Trophoblast cell (in vitro differentiated cells and primary cell): ENCODE measurements around the gene MAP2.

Source experiments
- DNase-seq, 2 donors: peaks; one replicate each; pipeline ENCODE4 v3.0.0-alpha.2; 2016
- H2AFZ ChIP-seq: 2 replicates; pipeline ENCODE4 v1.6.1; 2013; ENCODE audit warnings: low read length, moderate library complexity, mild to moderate bottlenecking; ENCODE audit not compliant: insufficient read depth, poor library complexity
- H2AK5ac ChIP-seq: 2 replicates; pipeline ENCODE4 v1.6.1; 2013; ENCODE audit warnings: mild to moderate bottlenecking, low read length
- H2BK120ac ChIP-seq: 2 replicates; pipeline ENCODE4 v1.6.1; 2013; ENCODE audit warnings: low read length, mild to moderate bottlenecking, moderate library complexity; ENCODE audit not compliant: insufficient read depth, poor library complexity
- H2BK12ac ChIP-seq: 2 replicates; pipeline ENCODE4 v1.6.1; 2013; ENCODE audit warnings: mild to moderate bottlenecking, low read length, moderate library complexity
- H2BK5ac ChIP-seq: 2 replicates; pipeline ENCODE4 v1.6.1; 2013; ENCODE audit warnings: low read length, low read depth, moderate library complexity, mild to moderate bottlenecking; ENCODE audit not compliant: poor library complexity
- H3K14ac ChIP-seq: 2 replicates; pipeline ENCODE4 v1.6.1; 2013; ENCODE audit warnings: mild to moderate bottlenecking, low read length
- H3K18ac ChIP-seq: 2 replicates; pipeline ENCODE4 v1.6.1; 2013; ENCODE audit warnings: mild to moderate bottlenecking, low read length
- H3K23ac ChIP-seq: 2 replicates; pipeline ENCODE4 v1.6.1; 2013; ENCODE audit warnings: low read length
- H3K27ac ChIP-seq: 2 replicates; pipeline ENCODE4 v1.5.1; 2013; ENCODE audit warnings: low read depth, mild to moderate bottlenecking, inconsistent platforms, low read length, moderate library complexity
- H3K27me3 ChIP-seq: 2 replicates; pipeline ENCODE4 v1.6.1; 2013; ENCODE audit warnings: inconsistent platforms, mild to moderate bottlenecking, low read length, moderate library complexity; ENCODE audit not compliant: insufficient read depth
- H3K36me3 ChIP-seq, 2 experiments: 1 replicate in 1 of 2; 2 replicates in 1 of 2; pipeline ENCODE4 v1.6.1; 2013; ENCODE audit warnings: low read length in 2 of 2, mild to moderate bottlenecking in 2 of 2, moderate library complexity in 1 of 2; ENCODE audit not compliant: insufficient read depth in 2 of 2, control insufficient read depth in 1 of 2
- H3K4ac ChIP-seq: 2 replicates; pipeline ENCODE4 v1.6.1; 2013; ENCODE audit warnings: low read depth, mild to moderate bottlenecking, low read length, moderate library complexity
- H3K4me1 ChIP-seq, 2 experiments: 1 replicate in 1 of 2; 2 replicates in 1 of 2; pipeline ENCODE4 v1.6.1; 2013; ENCODE audit warnings: low read length in 2 of 2, mild to moderate bottlenecking in 2 of 2, moderate library complexity in 1 of 2; ENCODE audit not compliant: insufficient read depth in 2 of 2, control insufficient read depth in 1 of 2
- H3K4me2 ChIP-seq: 2 replicates; pipeline ENCODE4 v1.6.1; 2013; ENCODE audit warnings: inconsistent platforms, mild to moderate bottlenecking, low read length, moderate library complexity
- H3K4me3 ChIP-seq: 2 replicates; pipeline ENCODE4 v1.5.1; 2013; ENCODE audit warnings: mild to moderate bottlenecking, low read depth, low read length, inconsistent platforms
- H3K79me1 ChIP-seq: one replicate; pipeline ENCODE4 v1.6.1; 2013; ENCODE audit warnings: low read length
- H3K79me2 ChIP-seq: 2 replicates; pipeline ENCODE4 v1.6.1; 2013; ENCODE audit warnings: low read length, mild to moderate bottlenecking; ENCODE audit not compliant: control insufficient read depth, insufficient read depth, poor library complexity
- H3K9ac ChIP-seq: 2 replicates; pipeline ENCODE4 v1.6.1; 2013; ENCODE audit warnings: mild to moderate bottlenecking, low read length
- H3K9me3 ChIP-seq: 2 replicates; pipeline ENCODE4 v1.6.1; 2013; ENCODE audit warnings: low read depth, mild to moderate bottlenecking, control low read depth, inconsistent platforms, low read length; ENCODE audit not compliant: insufficient read depth
- H4K12ac ChIP-seq: 2 replicates; pipeline ENCODE4 v1.6.1; 2013; ENCODE audit warnings: low read depth, mild to moderate bottlenecking, low read length, moderate library complexity
- H4K8ac ChIP-seq: 2 replicates; pipeline ENCODE4 v1.6.1; 2013; ENCODE audit warnings: low read depth, mild to moderate bottlenecking, low read length, moderate library complexity
- H4K91ac ChIP-seq: one replicate; pipeline ENCODE4 v1.6.1; 2013; ENCODE audit warnings: low read depth, mild to moderate bottlenecking, low read length, moderate library complexity
- WGBS: extraction: QIAGEN DNeasy Blood & Tissue Kit; methylation state at CpG from one replicate; pipeline ENCODE4 v1.1.7; 2013; ENCODE audit warnings: missing lambda C conversion rate; ENCODE audit not compliant: insufficient read length, insufficient coverage; ENCODE audit errors: extremely low coverage; 5-methylcytosine and 5-hydroxymethylcytosine counted together

The MAP2 gene

GRCh38 chr2:209523867-209524266 lies 100.0 kb downstream of the MAP2 start:
- no peak overlapping the region for H3K4me2 ChIP-seq
- no peak overlapping the region for H4K12ac ChIP-seq
- H3K9me3 ChIP-seq = no peaks in the 10 kb centered on the region
- H2BK5ac ChIP-seq = no peak overlapping the region
- H2AFZ ChIP-seq = no peak overlapping the region
- H2BK12ac ChIP-seq = no peak overlapping the region
- H3K4me1 ChIP-seq = no peaks in the 10 kb centered on the region
- no peak overlapping the region for H2BK120ac ChIP-seq
- no peak overlapping the region for H3K18ac ChIP-seq
- no peak overlapping the region for H3K27ac ChIP-seq
- H3K79me1 ChIP-seq = no peaks in the 10 kb centered on the region
- H3K36me3 ChIP-seq = no peaks in the 10 kb centered on the region
- H3K4ac ChIP-seq = no peak overlapping the region
- H2AK5ac ChIP-seq = no peak overlapping the region
- no peak overlapping the region for H4K8ac ChIP-seq
- no peak overlapping the region for H3K4me3 ChIP-seq
- no CpG with 5 or more reads among the region's 2 CpGs for WGBS
- no peak overlapping the region for H3K9ac ChIP-seq
- no peaks in the 10 kb centered on the region for H3K79me2 ChIP-seq
- no peaks in the 10 kb centered on the region for H3K27me3 ChIP-seq
- DNase-seq = no peak
- no peak overlapping the region for H3K14ac ChIP-seq
- H4K91ac ChIP-seq = no peak overlapping the region
- no peak overlapping the region for H3K23ac ChIP-seq

DNA sequence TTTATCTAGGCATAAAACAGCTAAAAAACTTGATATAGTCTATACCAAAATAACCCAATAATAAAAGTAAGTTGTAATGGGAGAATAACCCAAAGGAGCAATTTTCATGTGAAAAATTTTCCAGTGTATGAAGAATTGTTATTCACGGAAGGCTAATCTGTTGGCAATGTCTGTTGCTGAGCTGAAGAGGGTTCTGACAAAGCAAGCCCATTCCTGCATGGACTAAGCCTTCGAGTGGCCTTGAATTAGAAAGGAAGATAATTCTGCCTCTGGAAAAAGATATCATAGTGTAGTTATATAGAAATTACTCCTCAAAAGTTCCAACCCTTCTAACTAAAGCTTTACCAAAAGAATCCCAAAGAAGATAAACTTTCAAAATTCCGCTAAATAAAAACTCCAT lies 101.5 kb downstream of the MAP2 start:
- WGBS = 100% methylated on average over 1 of the region's 3 CpGs
- no peaks in the 10 kb centered on the region for H3K79me1 ChIP-seq
- no peak overlapping the region for H2AFZ ChIP-seq

GRCh38 chr2:209525834-209526281 lies 102.0 kb downstream of the MAP2 start:
- H4K12ac ChIP-seq = no peak overlapping the region
- H3K4ac ChIP-seq = no peak overlapping the region
- H3K79me2 ChIP-seq = no peaks in the 10 kb centered on the region
- H3K23ac ChIP-seq = no peak overlapping the region
- no peak overlapping the region for H2BK120ac ChIP-seq
- no peak overlapping the region for H2BK12ac ChIP-seq
- no peaks in the 10 kb centered on the region for H3K9me3 ChIP-seq
- H3K9ac ChIP-seq = no peak overlapping the region
- H2BK5ac ChIP-seq = no peak overlapping the region
- H3K36me3 ChIP-seq = no peaks in the 10 kb centered on the region
- no peak overlapping the region for H3K27ac ChIP-seq
- no peak overlapping the region for H2AFZ ChIP-seq
- no peak overlapping the region for H3K18ac ChIP-seq
- no peak overlapping the region for H4K91ac ChIP-seq
- H4K8ac ChIP-seq = no peak overlapping the region
- no peak overlapping the region for H3K4me3 ChIP-seq
- H3K4me1 ChIP-seq = no peaks in the 10 kb centered on the region
- no peak for DNase-seq
- H3K79me1 ChIP-seq = no peaks in the 10 kb centered on the region
- no peaks in the 10 kb centered on the region for H3K27me3 ChIP-seq
- no peak overlapping the region for H2AK5ac ChIP-seq
- H3K4me2 ChIP-seq = no peak overlapping the region
- H3K14ac ChIP-seq = no peak overlapping the region

More for the DNA sequence above, 101.5 kb downstream of the MAP2 start:
- no peak overlapping the region for H3K4me3 ChIP-seq
- H3K4ac ChIP-seq = no peak overlapping the region
- H3K4me1 ChIP-seq = no peaks in the 10 kb centered on the region
- no peaks in the 10 kb centered on the region for H3K79me2 ChIP-seq
- no peak overlapping the region for H2BK120ac ChIP-seq
- H3K27me3 ChIP-seq = no peaks in the 10 kb centered on the region
- H3K27ac ChIP-seq = no peak overlapping the region
- no peak overlapping the region for H4K8ac ChIP-seq
- no peak overlapping the region for H2AK5ac ChIP-seq
- H3K23ac ChIP-seq = no peak overlapping the region
- no peak for DNase-seq
- H4K12ac ChIP-seq = no peak overlapping the region
- H3K9ac ChIP-seq = no peak overlapping the region
- H3K36me3 ChIP-seq = no peaks in the 10 kb centered on the region
- no peaks in the 10 kb centered on the region for H3K9me3 ChIP-seq
- H2BK12ac ChIP-seq = no peak overlapping the region
- H3K18ac ChIP-seq = no peak overlapping the region
- no peak overlapping the region for H3K4me2 ChIP-seq
- H2BK5ac ChIP-seq = no peak overlapping the region
- H3K14ac ChIP-seq = no peak overlapping the region
- no peak overlapping the region for H4K91ac ChIP-seq

DNA sequence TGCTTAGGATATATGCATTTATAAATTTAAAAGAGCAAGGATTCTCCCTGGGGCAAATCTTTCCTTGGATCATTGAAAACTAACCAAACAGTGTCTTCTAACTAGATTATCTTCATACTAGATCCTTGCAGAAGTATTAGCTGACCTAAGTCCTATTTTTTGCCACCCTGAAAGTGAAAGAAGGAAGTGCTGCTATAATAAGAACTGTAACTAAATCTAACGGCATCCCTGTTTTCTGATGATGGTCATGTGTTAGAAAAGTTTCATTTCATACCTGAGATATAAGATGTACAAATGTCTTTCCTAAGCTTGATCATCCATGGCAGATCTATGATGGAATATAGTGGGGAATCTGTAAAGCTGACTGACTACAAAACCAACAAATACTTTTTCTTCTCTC lies 102.7 kb downstream of the MAP2 start:
- H3K4me1 ChIP-seq = no peaks in the 10 kb centered on the region
- no peak overlapping the region for H3K4me3 ChIP-seq
- H2AK5ac ChIP-seq = no peak overlapping the region
- no peak overlapping the region for H2BK120ac ChIP-seq
- no peak for DNase-seq
- no peak overlapping the region for H2BK5ac ChIP-seq
- no peak overlapping the region for H3K14ac ChIP-seq
- H3K4me2 ChIP-seq = no peak overlapping the region
- no peak overlapping the region for H4K8ac ChIP-seq
- H2BK12ac ChIP-seq = no peak overlapping the region
- no peaks in the 10 kb centered on the region for H3K79me1 ChIP-seq
- H4K12ac ChIP-seq = no peak overlapping the region
- no peaks in the 10 kb centered on the region for H3K27me3 ChIP-seq
- H2AFZ ChIP-seq = no peak overlapping the region
- no peak overlapping the region for H3K18ac ChIP-seq
- H3K27ac ChIP-seq = no peak overlapping the region
- H3K9ac ChIP-seq = no peak overlapping the region
- H3K23ac ChIP-seq = no peak overlapping the region
- no CpG with 5 or more reads among the region's 1 CpG for WGBS
- no peaks in the 10 kb centered on the region for H3K9me3 ChIP-seq
- H3K4ac ChIP-seq = no peak overlapping the region
- H3K79me2 ChIP-seq = no peaks in the 10 kb centered on the region
- no peaks in the 10 kb centered on the region for H3K36me3 ChIP-seq
- no peak overlapping the region for H4K91ac ChIP-seq
